ENCODE results near the gene VARS2. TPM values are rescaled to one million over a fixed set of nuclear protein-coding genes. Genes with fewer than 3 reads are reported as not detected.

Gene VARS2
- total RNA-seq, 1 experiment from 2014 or later = 68.2 TPM

- Histone ChIP-seq H4K20me1 (ENCODE audit: control insufficient read depth, insufficient read depth, insufficient read length) (no peaks in the 10 kb centered on the region), H4K5ac (ENCODE audit: insufficient read length, low read depth, low read length) (no peak within 1 kb of the TSS), H3K27me3 (ENCODE audit: insufficient read depth, low read length) (no peaks in the 10 kb centered on the region), H2BK120ac (ENCODE audit: low read depth, low read length, poor library complexity, severe bottlenecking) (no peak within 1 kb of the TSS), H2BK5ac (ENCODE audit: insufficient read length, low read length) (no peak within 1 kb of the TSS), H3K9ac (ENCODE audit: extremely low read depth, insufficient read length, low read length) (peak within 1 kb of the TSS; percentile 95), H3K56ac (ENCODE audit: insufficient read length, low read depth, low read length) (no peak within 1 kb of the TSS), H2BK15ac (ENCODE audit: low read depth, low read length) (no peak within 1 kb of the TSS), H3T11ph (ENCODE audit: low read length) (no peak within 1 kb of the TSS), H3K18ac (ENCODE audit: insufficient read length, low read depth, low read length) (no peak within 1 kb of the TSS), H3K23me2 (ENCODE audit: insufficient read length, low read depth, low read length, poor library complexity, severe bottlenecking) (peaks cover 7% of the 10 kb centered on the region), H3K79me1 (ENCODE audit: insufficient read depth, low read depth, low read length, poor library complexity, severe bottlenecking) (no peaks in the 10 kb centered on the region), H3K23ac (ENCODE audit: insufficient read length, low read depth, low read length) (no peak within 1 kb of the TSS), H3K4ac (ENCODE audit: low read depth, low read length) (no peak within 1 kb of the TSS), H3K14ac (ENCODE audit: insufficient read depth, low read length) (0 out of 2 replicates have a peak within 1 kb of the TSS, but pooled peaks have one; percentile 3), H3K9me3 (ENCODE audit: control insufficient read depth, low read depth, low read length) (no peaks in the 10 kb centered on the region), H4K8ac (replicated peaks; ENCODE audit: insufficient read length, low read depth, low read length) (no peak within 1 kb of the TSS), H3K4me1 (ENCODE audit: insufficient read depth, low read length) (peaks cover 4% of the 10 kb centered on the region; the same call in 1 of the 2 replicates), H2BK12ac (ENCODE audit: insufficient read length, low read depth, low read length) (no peak within 1 kb of the TSS), H2BK20ac (ENCODE audit: low read depth, low read length, poor library complexity, severe bottlenecking) (no peak within 1 kb of the TSS), H3K4me2 (ENCODE audit: insufficient read depth, insufficient read length, low read length) (peak within 1 kb of the TSS; percentile 100), H3K27ac (ENCODE audit: insufficient read length, low read depth, low read length) (no peak within 1 kb of the TSS), H2AFZ (ENCODE audit: low read length) (peak within 1 kb of the TSS; percentile 76), H2AK5ac (ENCODE audit: insufficient read length, low read length) (no peak within 1 kb of the TSS), H4K91ac (ENCODE audit: insufficient read length, low read depth, low read length) (no peak within 1 kb of the TSS), H3K79me2 (ENCODE audit: insufficient read depth, low read length) (peaks cover 2% of the 10 kb centered on the region; the same call in 1 of the 2 replicates)
- Mint-ChIP-seq H3K27me3 (ENCODE audit: low read depth) (no peaks in the 10 kb centered on the region; the same call in 1 of the 2 replicates), H3K4me1 (peaks cover 14 to 23% of the 10 kb centered on the region in 2 experiments), H3K4me3 (peak within 1 kb of the TSS; percentile 99 to 100), H3K27ac (peak within 1 kb of the TSS in 2 of 3 experiments; percentile 88 to 91; a peak in 6 of 7 replicates), H3K36me3 (ENCODE audit: insufficient read depth in 1 of 3, low read depth in 3 of 3) (peaks cover 24 to 40% (median 38%) of the 10 kb centered on the region in 3 experiments), H3K9me3 (no peaks in the 10 kb centered on the region)
- peak; percentile 99 for DNase-seq
- WGBS (ENCODE audit: extremely low coverage, insufficient read length, low lambda C conversion rate) = no CpG with 5 or more reads among the region's 49 CpGs
- TF ChIP-seq CTCF (conservative IDR thresholded peaks at IDR 0.05) = no peak
Observed at GRCh38 chr6:30907758-30908591, 6.1 kb upstream of the VARS2 start, which contains the start of gene GTF2H4. GTF2H4 (plus strand) TSS chr6:30908207.
